Fibroblast of peridontal ligament (primary cell): ENCODE measurements around the gene WASHC3.

ENCODE experiments used
- DNase-seq: peaks from one replicate; pipeline ENCODE4 v3.0.0-alpha.2; 2010; ENCODE audit errors: extremely low read depth

Gene WASHC3

DNA sequence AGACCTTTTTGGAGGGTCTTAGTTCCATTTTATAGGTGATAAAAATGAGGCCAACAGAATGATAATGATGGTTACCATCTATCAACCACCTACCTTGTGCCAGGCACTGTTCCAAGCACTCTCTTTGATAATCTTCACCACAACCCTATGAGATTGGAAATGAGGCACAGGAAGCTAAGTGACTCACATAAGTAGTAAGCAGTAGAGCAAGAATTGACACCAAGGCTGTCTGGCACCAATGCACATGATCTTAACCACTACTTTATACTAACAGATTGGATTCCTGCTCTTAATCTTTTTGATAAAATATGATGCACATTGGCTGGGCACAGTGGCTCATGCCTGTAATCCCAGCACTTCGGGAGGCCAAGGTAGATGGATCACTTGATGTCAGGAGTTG, 93.0 kb downstream of the WASHC3 start:
- DNase-seq = no peak

DNA sequence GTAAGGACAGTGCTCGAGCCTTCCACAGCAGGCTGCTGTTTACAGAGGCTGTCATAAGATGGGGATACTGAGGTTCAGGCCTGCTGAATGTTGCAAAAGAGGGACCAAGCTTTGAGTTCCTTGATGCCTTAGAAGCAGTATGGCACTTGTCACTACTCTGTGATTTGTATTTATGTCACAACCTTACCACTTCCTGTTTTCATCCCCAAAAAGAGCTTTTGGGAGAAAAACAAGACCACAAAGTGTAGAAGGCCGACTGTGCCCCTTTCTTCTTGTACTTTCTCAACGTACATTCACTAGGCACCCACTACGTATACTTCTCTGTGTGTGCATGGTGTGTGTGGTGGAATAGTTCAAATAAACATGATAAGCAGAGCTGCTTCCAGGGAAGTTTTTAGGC, 94.3 kb downstream of the WASHC3 start:
- no peak for DNase-seq

DNA sequence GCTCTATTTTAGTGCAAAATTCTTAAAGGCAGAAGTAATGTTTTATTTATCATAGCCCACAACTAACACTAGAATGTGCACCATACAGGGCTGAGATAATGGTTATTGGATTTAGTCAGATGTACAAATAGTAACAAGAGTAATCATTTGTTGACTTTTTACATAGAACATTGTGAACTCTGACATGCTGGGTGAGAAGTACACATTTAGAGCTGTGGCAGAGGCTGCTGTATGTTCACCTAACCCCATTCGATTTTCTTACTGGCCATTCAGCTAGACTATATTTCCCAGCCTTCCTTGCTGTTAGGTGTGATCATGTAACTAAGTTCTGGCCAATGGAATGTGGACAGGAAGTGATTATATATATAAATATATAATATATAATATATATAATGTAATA, 95.3 kb downstream of the WASHC3 start:
- DNase-seq = no peak

DNA sequence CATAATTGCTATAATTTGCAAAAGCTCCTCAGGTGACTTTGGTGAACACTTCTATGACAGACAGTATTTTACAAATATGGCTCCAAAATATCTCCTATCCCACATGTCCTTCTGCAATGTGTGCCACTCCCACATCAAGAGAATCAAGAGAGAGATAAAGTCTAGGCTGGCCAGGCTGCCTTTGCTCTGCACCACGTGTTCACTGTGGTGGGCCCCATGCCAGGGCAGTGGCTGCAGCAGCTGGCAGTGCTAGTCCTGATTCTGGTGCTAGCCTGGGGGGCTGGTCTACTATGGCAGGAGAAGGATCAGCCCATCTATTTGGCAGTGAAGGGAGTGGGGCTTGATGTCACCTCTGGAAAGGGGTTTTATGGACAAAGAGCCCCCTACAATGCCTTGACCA, 98.1 kb downstream of the WASHC3 start:
- DNase-seq = peak; percentile 4
